B cell (primary cell): ENCODE data around the gene LRRC7. TPM values are rescaled to one million over a fixed set of nuclear protein-coding genes. Genes with fewer than 3 reads are reported as not detected.

ENCODE experiments used
- ATAC-seq: fragments of 200-7000 bp; cut with Tn5 transposase; one replicate; pipeline ENCODE4 v1.10.0; 2021; ENCODE audit warnings: low read depth, mild to moderate bottlenecking, moderate number of reproducible peaks, moderate library complexity
- CTCF ChIA-PET: fragments of 350-600 bp; sonication (Branson Sonifier 250); formaldehyde crosslinking; loops from one replicate; lab custom pipeline; 2021; ENCODE audit warnings: antibody characterized with exemption, inconsistent platforms; lab: Charles Lee
- POLR2A ChIA-PET: fragments of 350-600 bp; sonication (Branson Sonifier 250); formaldehyde crosslinking; loops from one replicate; lab custom pipeline; 2021; ENCODE audit warnings: antibody characterized with exemption; lab: Charles Lee
- DNase-seq: peaks from one replicate; pipeline ENCODE4 v3.0.0; 2013
- H2AFZ ChIP-seq: 2 replicates; pipeline ENCODE4 v1.6.1; 2012; ENCODE audit warnings: mild to moderate bottlenecking, low read depth, low read length; ENCODE audit not compliant: insufficient read depth, poor library complexity, severe bottlenecking
- H3K27ac ChIP-seq, 2 donors: 1 replicate in 1 of 2; 2 replicates in 1 of 2; pipeline ENCODE4 v1.5.1; 2012 to 2013; ENCODE audit warnings: low read length in 2 of 2, mild to moderate bottlenecking in 2 of 2, moderate library complexity in 1 of 2
- H3K27me3 ChIP-seq, 4 experiments: fragments of 200-600 bp in 1 of 4; sonication (generic) in 1 of 4; replicated peaks in 1 of 4; 1 replicate in 2 of 4; 2 replicates in 2 of 4; pipeline versions ENCODE4 v1.6.1 to v1.7.0; 2013 to 2016; ENCODE audit warnings: low read length in 3 of 4, mild to moderate bottlenecking in 2 of 4, mixed read lengths in 1 of 4, moderate library complexity in 1 of 4; ENCODE audit not compliant: insufficient read depth in 4 of 4, control insufficient read depth in 3 of 4; ENCODE audit errors: control extremely low read depth in 1 of 4
- H3K36me3 ChIP-seq, 2 experiments: replicated peaks in 1 of 2; 1 replicate in 1 of 2; 2 replicates in 1 of 2; pipeline versions ENCODE4 v1.6.1 to v1.7.1; 2013; ENCODE audit warnings: low read length in 1 of 2; ENCODE audit not compliant: insufficient read depth in 2 of 2, control insufficient read depth in 1 of 2; ENCODE audit errors: control extremely low read depth in 1 of 2, extremely low read depth in 1 of 2
- H3K4me1 ChIP-seq, 2 donors: fragments of 200-600 bp in 1 of 2; sonication (generic) in 1 of 2; 1 replicate in 1 of 2; 2 replicates in 1 of 2; pipeline versions ENCODE4 v1.5.1 to v1.6.1; 2013 to 2017; ENCODE audit warnings: low read length in 2 of 2; ENCODE audit not compliant: control insufficient read depth in 2 of 2, insufficient read depth in 2 of 2
- H3K4me2 ChIP-seq: replicated peaks from 2 replicates; pipeline ENCODE3; 2012; ENCODE audit warnings: mild to moderate bottlenecking, low read depth, low read length; ENCODE audit not compliant: poor library complexity, severe bottlenecking
- H3K4me3 ChIP-seq, 5 experiments: fragments of 200-600 bp in 1 of 5; sonication (generic) in 1 of 5; 1 replicate in 3 of 5; 2 replicates in 2 of 5; pipeline versions ENCODE4 v1.5.1 to v1.7.0; 2011 to 2016; ENCODE audit warnings: low read length in 4 of 5, mild to moderate bottlenecking in 4 of 5, low read depth in 2 of 5, control low read depth in 1 of 5, moderate library complexity in 1 of 5; ENCODE audit not compliant: insufficient read depth in 1 of 5; ENCODE audit errors: control extremely low read depth in 1 of 5, extremely low read depth in 1 of 5
- H3K79me2 ChIP-seq: fragments of 200-600 bp; sonication (generic); one replicate; pipeline ENCODE4 v1.6.0; 2016; ENCODE audit warnings: low read length; ENCODE audit not compliant: control insufficient read depth, insufficient read depth
- H3K9ac ChIP-seq: fragments of 200-600 bp; sonication (generic); 2 replicates; pipeline ENCODE4 v1.6.1; 2017; ENCODE audit warnings: mild to moderate bottlenecking, low read length, moderate library complexity
- H3K9me3 ChIP-seq, 3 donors: one replicate each; pipeline versions ENCODE4 v1.6.1 to v1.7.1; 2013; ENCODE audit warnings: low read length in 2 of 3; ENCODE audit not compliant: control insufficient read depth in 2 of 3, insufficient read depth in 1 of 3; ENCODE audit errors: control extremely low read depth in 1 of 3
- H4K20me1 ChIP-seq: 2 replicates; pipeline ENCODE4 v1.6.0; 2012; ENCODE audit warnings: mild to moderate bottlenecking, low read length; ENCODE audit not compliant: insufficient read depth, control insufficient read depth, poor library complexity, severe bottlenecking
- H3K27ac Mint-ChIP-seq: one replicate; pipeline ENCODE4 v1.8.0; 2021; ENCODE audit warnings: mixed read lengths
- H3K27me3 Mint-ChIP-seq: one replicate; pipeline ENCODE4 v1.8.0; 2021; ENCODE audit warnings: mixed read lengths
- H3K4me1 Mint-ChIP-seq: one replicate; pipeline ENCODE4 v1.8.0; 2021; ENCODE audit warnings: mixed read lengths
- H3K4me3 Mint-ChIP-seq: one replicate; pipeline ENCODE4 v1.8.0; 2021; ENCODE audit warnings: mixed read lengths
- H3K9me3 Mint-ChIP-seq: one replicate; pipeline ENCODE4 v1.8.0; 2022; ENCODE audit warnings: mixed read lengths; ENCODE audit not compliant: insufficient read depth
- CTCF ChIP-seq: fragments of 200-600 bp; IDR thresholded peaks from one replicate; pipeline ENCODE4 v1.8.0; 2022; ENCODE audit warnings: antibody characterized with exemption, mild to moderate bottlenecking
- EZH2 ChIP-seq: IDR thresholded peaks from 2 replicates; pipeline ENCODE4 v1.6.1; 2012; ENCODE audit warnings: borderline replicate concordance, low read depth, mild to moderate bottlenecking, moderate library complexity, low read length; ENCODE audit not compliant: insufficient read depth, poor library complexity, severe bottlenecking
- WGBS: methylation state at CpG from one replicate; pipeline ENCODE4 v1.1.5; 2013; ENCODE audit warnings: missing lambda C conversion rate; ENCODE audit not compliant: insufficient coverage; 5-methylcytosine and 5-hydroxymethylcytosine counted together
- intact Hi-C: fragments of 100-400 bp; cut with micrococcal nuclease; formaldehyde crosslinking; loops from one replicate; pipeline ENCODE4 v1.10.0; 2022
- polyA plus RNA-seq: library from polyadenylated mRNA; depleted of rRNA; stranded (reverse); fragments of >200 nt; gene quantifications from 2 replicates; pipeline ENCODE4 v1.2.3, GENCODE V29; 2012
- total RNA-seq, 2 donors: library from RNA; stranded (reverse); fragments of 120-200 nt in 1 of 2; gene quantifications; 1 replicate in 1 of 2; 2 replicates in 1 of 2; pipeline versions ENCODE4 v1.2.3 to v1.2.4, GENCODE V29; 2013 to 2022

LRRC7 gene
- total and polyA plus RNA-seq, 2 donors (not counting 1 experiment from before 2014, with no cell fraction given), result not detected

- no peaks in the 10 kb centered on the region for H3K9me3 ChIP-seq
- H3K4me2 ChIP-seq, result no peak overlapping the region
- DNase-seq (no peak), ATAC-seq (no peak)
- no peaks in the 10 kb centered on the region for H3K79me2 ChIP-seq
- no peak overlapping the region for H2AFZ ChIP-seq
- ChIA-PET POLR2A (no interaction called here), CTCF (no interaction called here)
- H3K27me3 Mint-ChIP-seq, result no peaks in the 10 kb centered on the region
- no peaks in the 10 kb centered on the region for H4K20me1 ChIP-seq
- no peak overlapping the region for H3K27ac Mint-ChIP-seq
- H3K9me3 Mint-ChIP-seq, result peaks cover 7% of the 10 kb centered on the region
- H3K4me3 ChIP-seq, result no peak overlapping the region
- H3K27ac ChIP-seq, result no peak overlapping the region
- intact Hi-C loops, result no loop called here
- no peak overlapping the region for H3K9ac ChIP-seq
- no peaks in the 10 kb centered on the region for H3K36me3 ChIP-seq
- WGBS, result 100% methylated on average over 2 of the region's 3 CpGs
- no peaks in the 10 kb centered on the region for H3K4me1 Mint-ChIP-seq
- H3K4me1 ChIP-seq, result no peaks in the 10 kb centered on the region
- no peaks in the 10 kb centered on the region for H3K27me3 ChIP-seq
- TF ChIP-seq CTCF, result no peak
- TF ChIP-seq EZH2, result no peak
- no peak overlapping the region for H3K4me3 Mint-ChIP-seq
Measured at GRCh38 chr1:69613414-69613813, 45.7 kb downstream of the LRRC7 start.

- H3K4me1 Mint-ChIP-seq, result no peaks in the 10 kb centered on the region
- ATAC-seq, result no peak
- H3K27me3 ChIP-seq, result no peaks in the 10 kb centered on the region
- H3K4me3 Mint-ChIP-seq, result no peak overlapping the region
- H3K27ac Mint-ChIP-seq, result no peak overlapping the region
- ChIA-PET CTCF (no interaction called here), POLR2A (no interaction called here)
- H3K9me3 Mint-ChIP-seq, result no peaks in the 10 kb centered on the region
- intact Hi-C loops, result no loop called here
- H4K20me1 ChIP-seq, result no peaks in the 10 kb centered on the region
- no peak for DNase-seq
- no peak for TF ChIP-seq CTCF
- TF ChIP-seq EZH2, result no peak
- no peaks in the 10 kb centered on the region for H3K79me2 ChIP-seq
- no peak overlapping the region for H3K4me2 ChIP-seq
- no peaks in the 10 kb centered on the region for H3K9me3 ChIP-seq
- H3K36me3 ChIP-seq, result no peaks in the 10 kb centered on the region
- no peaks in the 10 kb centered on the region for H3K27me3 Mint-ChIP-seq
- H3K4me3 ChIP-seq, result no peak overlapping the region
- WGBS, result no CpG with 5 or more reads among the region's 1 CpG
- H3K27ac ChIP-seq, result no peak overlapping the region
- H3K9ac ChIP-seq, result no peak overlapping the region
- no peaks in the 10 kb centered on the region for H3K4me1 ChIP-seq
- H2AFZ ChIP-seq, result no peak overlapping the region
Measured at GRCh38 chr1:69638673-69639072, 71.0 kb downstream of the LRRC7 start.
